Glomerular visceral epithelial cell (primary cell): ENCODE results near the gene SIM2.

Experiments used
- DNase-seq: peaks from one replicate; pipeline ENCODE4 v3.0.0-alpha.2; 2016; ENCODE audit errors: extremely low spot score

The SIM2 gene

GRCh38 chr21:36792505-36792967 lies 93.6 kb downstream of the SIM2 start:
- peak; percentile 67 for DNase-seq

- no peak for DNase-seq
Observed at GRCh38 chr21:36796070-36796469, 97.2 kb downstream of the SIM2 start.

- no peak for DNase-seq
Observed at GRCh38 chr21:36798491-36798890, 99.6 kb downstream of the SIM2 start.
